GM10266 (cell line): ENCODE measurements around the gene ZCCHC24.
"Not testable (repeated sequence)": the region's sequence is repeated elsewhere in the genome, so short reads cannot be mapped to it uniquely, and the experiment has no call there.

Source experiments
- DNase-seq: peaks from one replicate; pipeline ENCODE4 v3.0.0; 2012; ENCODE audit errors: extremely low spot score
- CTCF ChIP-seq: IDR thresholded peaks from 2 replicates; pipeline ENCODE4 v1.5.1; 2012; ENCODE audit warnings: mild to moderate bottlenecking, low read depth; ENCODE audit not compliant: control insufficient read depth, insufficient read depth; ENCODE audit errors: missing control alignments

Gene ZCCHC24

GRCh38 chr10:79336276-79336675 is 109.1 kb downstream of the ZCCHC24 start:
- TF ChIP-seq CTCF, result no peak
- no peak for DNase-seq

- TF ChIP-seq CTCF, result no peak
- DNase-seq, result no peak
Observed at GRCh38 chr10:79335470-79336235, 109.8 kb downstream of the ZCCHC24 start.

GRCh38 chr10:79335094-79335469 is 110.3 kb downstream of the ZCCHC24 start:
- no peak for DNase-seq
- TF ChIP-seq CTCF, result no peak

GRCh38 chr10:79334573-79334972 is 110.9 kb downstream of the ZCCHC24 start:
- no peak for TF ChIP-seq CTCF
- no peak for DNase-seq

GRCh38 chr10:79333513-79333912 is 111.9 kb downstream of the ZCCHC24 start:
- no peak for TF ChIP-seq CTCF
- DNase-seq, result no peak

- not testable (repeated sequence) for DNase-seq
Observed at GRCh38 chr10:79332610-79333315, 112.7 kb downstream of the ZCCHC24 start.
